DMS 273 treated with DMSO at 0.1 percent for 48 hours (cell line): ENCODE data around the gene ASTN2.

Experiments
- DNase-seq: peaks from one replicate; lab custom pipeline; 2025; lab: John Stamatoyannopoulos, UW

Gene ASTN2

DNA sequence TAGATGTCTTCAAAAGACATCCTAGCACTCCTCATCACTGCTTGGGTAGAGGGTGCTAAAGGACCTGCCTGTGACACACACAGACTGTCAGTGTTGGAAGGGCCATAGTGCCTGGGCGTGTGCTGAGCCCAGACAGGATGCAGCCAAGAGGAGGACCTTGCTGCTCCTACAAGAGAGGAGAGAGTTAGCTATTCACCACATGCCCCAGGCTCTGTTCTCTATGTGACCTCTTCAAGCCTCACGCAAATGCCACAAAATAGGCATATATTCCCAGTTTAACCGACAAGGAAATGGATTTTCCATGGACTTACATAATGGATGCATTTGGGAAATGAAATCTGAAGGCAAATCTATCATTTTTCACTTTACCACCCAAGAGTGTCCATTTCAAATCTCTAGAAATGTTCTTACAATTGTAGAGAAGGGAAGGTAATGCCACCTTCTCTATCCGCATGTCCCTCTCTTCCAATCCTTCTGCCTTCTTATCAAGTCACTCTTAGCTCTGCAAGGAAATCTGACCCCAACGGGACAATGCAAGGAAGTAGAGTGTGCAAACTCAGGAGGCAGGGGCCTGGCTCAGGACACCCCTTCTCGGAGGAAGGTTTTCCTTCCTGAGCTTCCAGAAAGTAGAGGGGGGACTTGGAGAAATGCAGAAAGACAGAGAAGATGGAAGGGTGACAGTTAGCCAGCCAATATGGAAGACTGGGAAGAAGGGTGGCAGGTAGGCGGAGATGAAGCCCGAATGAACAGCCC lies 678.3 kb downstream of the ASTN2 start:
- DNase-seq = no peak

DNA sequence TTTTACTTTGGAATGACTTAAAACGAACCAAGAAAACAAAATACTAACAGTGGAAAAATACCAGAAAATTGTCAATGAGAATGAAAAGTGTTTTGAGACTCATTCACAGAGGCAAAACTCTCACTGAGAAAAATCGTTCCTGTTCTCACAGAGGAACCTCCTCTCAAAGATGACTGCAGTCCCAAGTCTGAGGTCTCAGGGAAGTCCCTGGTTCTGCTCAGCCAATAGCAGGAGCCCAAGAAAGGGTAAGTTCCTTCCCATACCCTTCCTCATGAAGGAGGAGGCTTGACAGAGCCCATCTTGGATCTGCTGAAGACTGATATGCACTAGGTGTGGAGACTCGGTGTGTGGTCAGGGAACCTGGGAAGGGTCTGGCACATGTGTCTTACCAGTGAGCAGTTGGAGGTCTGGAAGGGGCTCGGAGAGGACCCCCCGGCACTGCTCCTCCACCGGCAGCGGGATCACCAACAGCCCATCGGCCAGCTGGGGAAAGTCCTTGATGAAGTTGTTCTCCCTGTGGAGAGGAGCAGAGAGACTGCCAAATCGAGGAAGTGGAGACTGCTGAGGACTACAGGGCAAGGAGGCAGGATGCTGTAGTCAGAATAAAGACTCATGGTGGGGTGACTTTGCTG lies 681.7 kb downstream of the ASTN2 start:
- DNase-seq = no peak

DNA sequence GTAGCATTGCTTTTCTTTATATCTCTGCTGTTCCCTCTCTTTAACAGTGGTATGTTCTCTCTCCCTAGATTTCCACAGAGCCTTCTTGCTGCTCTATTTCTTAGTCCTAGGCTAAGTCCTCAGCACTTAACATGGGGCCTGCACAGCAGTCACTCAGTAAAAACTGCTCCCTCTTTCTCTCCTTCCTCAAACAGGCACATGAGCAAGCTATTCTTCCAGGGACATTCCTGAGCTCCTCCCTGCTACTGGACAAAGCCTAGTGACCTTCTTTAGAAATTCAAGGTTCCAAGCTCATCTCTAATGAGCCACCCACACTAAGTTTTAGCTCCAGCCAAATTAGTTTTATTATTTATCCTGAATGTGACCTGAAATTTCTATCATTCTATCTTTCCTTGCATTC lies 688.3 kb downstream of the ASTN2 start:
- DNase-seq = no peak

DNA sequence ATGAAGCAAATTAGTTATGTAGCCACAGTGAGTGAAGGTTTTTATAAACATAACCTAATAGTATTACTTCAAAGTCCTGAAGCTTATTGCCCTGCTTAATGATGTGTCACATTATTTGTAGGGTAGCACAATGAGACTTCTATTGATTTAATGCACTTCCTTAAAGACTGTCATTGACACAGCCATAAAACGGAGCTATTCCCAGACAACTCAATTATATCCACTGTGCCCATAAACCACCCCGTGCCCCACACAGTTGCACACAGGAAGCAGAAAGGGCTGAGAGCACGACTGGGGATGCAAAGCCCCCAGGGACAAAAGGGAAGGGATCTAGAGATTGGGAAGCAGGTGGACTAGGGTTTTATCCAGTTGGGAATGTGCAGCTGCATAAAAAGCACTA lies 690.7 kb downstream of the ASTN2 start:
- no peak for DNase-seq

DNA sequence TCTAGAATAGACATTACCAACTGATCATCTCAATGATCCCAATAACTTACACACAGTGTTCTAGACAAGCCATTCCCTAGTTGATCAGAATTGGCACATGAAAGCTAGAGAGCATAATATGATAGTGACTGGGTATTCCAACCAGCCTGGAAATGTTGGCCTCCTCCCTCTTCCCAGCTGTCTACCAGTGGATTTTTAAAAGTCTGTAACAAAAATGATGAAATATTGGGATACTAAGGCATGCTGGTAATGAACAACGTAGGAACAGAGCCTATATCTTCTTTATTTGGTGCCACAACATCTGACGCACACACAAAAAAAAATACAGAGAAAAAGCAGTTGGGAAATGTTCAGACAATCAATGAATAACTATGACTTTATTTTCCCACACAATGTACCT lies 692.9 kb downstream of the ASTN2 start:
- DNase-seq = no peak

DNA sequence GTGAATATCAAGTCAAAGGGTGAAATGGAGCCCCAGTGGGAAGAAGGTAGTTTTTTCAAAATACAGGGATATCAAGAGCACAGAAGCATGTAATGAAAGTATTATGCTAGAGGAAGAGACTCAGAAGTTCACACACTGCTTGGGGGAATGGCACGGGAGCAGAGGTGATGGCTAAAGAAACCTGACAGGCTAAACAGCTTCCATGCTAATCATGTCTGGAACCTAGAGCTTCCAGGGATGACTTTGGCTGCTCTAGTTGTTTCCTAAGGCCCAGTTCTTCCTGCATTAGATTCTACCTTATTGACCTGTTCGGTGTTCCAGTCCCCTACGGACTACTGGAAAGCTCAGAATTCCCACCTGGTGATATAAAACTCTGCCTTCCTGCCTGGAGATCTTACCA lies 693.4 kb downstream of the ASTN2 start:
- DNase-seq = no peak

DNA sequence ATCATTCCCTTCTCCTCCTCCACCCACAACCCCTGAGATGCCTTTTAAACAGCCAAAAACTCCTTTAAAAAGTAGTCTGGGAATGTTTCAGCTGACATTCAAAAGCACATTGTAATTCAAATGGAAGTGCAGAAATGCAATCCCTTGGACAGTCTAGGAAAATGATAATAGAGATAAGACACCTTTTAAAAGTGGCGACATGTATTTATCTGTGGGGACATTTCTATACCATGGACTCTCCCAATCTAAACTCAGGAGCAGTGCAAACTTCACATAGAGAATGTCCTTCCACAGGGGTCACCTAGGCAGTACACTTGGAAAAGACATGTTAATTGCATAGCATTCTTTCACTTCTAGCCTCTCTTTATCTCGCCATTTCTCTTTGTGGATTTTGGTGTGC lies 694.7 kb downstream of the ASTN2 start:
- no peak for DNase-seq

DNA sequence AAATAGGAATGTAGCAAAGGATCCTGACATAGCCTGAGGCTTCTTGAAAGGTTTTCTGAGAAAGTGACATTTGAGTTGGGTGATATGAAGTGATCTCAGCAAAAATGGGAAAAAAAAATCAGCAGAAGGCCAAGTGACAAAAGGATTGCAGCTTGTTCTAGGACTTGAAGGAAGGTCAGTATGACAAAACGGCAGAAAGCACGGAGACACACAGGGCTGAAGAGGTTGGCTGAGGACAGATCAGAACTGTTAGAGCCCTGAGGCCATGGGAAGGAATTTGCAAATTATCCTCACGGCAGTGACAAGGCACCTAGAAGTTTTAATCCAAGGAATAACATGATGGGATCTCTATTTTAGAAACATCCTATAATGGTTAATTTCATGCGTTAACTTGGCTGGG lies 696.7 kb downstream of the ASTN2 start:
- no peak for DNase-seq

DNA sequence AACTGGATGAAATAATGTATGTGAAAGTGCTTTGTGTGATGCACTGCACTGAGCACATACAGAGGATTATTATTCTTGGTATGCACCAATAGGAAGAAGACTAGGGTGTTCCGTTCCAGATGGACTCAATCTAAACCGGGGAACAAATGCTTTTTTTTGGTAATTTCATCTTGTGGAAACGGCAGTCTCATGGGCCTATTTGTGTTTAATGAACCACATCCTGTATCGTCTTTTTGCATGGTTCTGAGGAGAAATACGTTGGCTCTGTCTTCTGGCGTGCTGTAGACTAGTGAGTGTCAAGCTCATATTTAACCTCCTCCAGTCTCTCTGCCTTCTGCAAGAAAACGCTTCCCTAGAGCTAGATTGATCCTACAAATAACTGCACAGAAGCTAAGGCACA lies 697.7 kb downstream of the ASTN2 start:
- no peak for DNase-seq

DNA sequence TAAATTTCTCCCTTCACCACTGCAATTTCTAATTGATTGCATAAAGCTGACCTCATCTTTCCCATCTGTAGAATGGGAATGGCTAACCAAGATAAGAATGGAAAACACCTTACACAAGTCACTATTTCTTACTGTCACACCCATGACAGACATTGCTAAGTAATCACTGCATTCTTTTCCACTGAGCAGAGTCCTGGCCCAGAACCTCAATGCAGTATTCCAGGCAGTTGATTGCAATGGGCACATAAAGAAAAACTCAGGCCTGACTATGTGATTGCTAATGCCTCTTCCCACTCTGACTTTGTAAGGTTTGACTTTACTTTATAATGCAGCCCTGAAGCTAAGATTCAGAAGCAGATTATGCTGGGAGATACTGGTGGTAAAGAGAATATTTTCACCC lies 698.4 kb downstream of the ASTN2 start:
- DNase-seq = no peak

DNA sequence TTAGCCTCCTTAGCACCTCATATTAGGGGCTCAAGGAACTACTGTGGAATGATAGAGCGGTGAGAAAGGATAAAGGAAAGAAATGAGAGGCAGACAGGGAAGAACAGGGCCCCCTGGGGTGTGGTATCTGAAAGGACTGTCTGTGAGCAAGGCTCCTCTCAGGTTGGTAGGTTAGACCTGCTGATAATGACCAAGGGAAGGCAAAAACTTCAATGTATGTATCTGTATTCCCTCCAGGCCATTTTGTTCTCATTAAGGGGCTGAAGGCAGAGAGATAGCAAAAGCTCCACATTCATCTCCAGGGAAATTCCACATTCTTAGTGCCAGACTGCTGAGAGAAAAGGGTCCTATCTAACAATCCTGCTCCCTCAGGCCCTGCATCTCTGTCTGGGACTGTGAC lies 699.1 kb downstream of the ASTN2 start:
- no peak for DNase-seq

DNA sequence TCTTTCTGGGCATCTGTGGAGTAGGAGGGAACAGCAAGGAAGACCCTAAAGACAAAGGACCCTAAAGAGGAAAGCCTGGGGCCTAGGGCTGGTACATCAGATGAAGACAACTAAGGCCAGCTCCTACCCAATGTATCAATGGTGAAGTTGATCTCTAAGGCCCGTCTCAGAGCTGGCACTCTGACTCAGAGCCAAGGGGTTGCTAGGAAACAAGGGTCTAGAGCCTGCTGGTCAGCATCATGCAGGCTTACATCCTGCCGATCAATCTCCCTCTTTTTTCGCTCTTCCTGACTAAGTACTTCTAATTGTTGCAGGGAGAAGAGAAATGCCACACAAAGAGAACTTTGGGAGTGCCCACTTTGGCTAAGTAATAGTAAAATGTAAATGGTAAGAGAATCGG lies 701.6 kb downstream of the ASTN2 start:
- no peak for DNase-seq

DNA sequence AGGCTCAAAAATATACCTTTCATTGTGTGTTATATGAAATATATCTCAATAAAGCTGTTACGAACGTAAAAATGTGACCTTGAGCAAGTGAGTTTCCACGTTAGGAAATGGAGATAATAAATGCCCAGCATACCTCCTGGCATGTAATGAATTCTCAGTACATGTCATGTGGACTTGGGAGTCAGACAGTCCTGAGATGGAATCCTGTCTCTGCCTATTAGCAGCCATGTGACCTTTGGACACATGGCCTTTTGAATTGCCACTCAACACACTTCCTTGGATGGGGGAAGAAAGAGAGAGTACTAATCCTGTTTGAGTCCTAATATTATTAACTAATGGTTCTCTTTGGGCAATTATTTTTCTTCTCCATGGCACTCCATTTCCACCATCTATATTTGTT lies 702.1 kb downstream of the ASTN2 start:
- DNase-seq = no peak

DNA sequence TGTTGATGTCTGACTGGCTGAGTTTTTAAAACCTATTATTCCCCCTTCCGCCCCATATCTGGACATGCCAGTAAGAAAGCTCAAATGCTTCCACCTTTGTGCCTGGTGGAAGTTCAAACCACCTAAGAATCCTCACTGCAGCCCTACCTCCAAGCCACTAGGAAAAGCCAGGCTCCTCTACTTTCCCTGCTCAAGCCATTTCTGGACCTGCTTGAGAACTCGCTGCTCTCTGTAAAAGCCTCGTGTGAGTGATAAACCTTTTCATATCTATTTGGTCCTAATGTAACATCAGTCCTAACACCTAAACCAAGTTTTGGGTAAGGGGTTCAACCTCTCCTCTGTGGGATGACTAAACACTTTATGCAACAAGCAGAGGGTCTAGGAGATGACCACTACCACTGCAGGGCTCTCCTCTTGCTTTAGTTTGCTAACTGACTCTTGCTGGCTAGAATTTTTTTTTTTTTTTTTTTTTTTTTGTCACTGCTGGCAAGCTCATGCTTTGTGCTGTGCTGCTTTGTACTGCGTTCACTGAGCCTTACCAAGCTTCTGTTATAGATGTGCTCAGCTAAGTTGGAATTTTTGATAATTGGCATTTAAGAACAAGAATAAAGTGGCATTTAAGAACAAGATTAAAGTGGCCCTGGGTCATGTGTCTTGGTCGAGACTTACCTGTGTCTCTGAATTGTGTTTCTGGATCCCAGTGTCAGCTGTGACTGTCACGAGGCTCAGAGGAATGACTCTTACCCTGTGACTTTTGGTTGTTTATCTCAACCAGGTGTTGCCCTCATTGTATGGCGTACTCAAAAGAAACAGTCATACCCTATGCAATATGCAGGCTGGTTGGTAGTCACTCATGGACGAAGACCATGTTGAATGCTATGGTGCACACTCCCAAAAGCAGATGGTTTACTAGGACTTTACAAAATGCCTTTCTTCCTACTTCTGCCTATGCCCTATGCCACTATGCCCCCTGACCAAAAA lies 708.3 kb downstream of the ASTN2 start:
- no peak for DNase-seq

DNA sequence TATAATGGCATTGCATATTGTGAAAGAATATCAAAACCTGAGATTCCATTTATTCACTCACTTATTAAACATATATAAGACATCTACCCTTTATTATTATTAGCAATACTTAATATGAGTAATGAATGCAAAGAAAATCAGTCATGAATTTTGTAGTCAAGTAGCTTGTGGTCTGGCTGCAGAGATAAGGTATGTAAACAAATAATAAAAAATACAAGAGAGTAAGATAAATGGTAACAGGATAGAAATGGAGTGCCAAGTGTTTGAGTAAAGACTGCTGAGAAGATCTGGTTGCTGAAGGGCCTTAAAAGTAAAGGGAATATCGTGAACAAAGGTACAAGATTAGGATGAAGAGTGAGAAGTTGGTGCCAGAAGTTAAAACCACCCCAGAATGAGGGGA lies 709.3 kb downstream of the ASTN2 start:
- no peak for DNase-seq

DNA sequence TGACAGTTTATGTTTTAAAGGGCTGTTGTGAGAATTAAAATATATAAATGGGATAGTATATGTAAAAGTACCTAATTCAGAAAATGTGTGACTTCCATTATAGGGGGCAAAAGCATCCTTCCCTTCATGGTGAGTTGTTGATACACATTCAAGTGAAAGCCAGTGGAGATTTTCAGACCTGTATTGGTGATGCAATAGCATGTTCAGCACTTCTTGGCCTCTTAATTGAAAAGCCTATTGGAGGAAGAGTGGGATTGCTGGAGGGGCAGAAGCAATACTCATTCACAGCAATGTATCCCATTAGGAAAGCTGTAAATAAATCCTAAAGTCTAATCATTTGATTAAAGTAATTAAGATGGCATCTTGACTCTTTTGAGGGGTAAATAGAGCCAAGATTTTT lies 710.4 kb downstream of the ASTN2 start:
- no peak for DNase-seq

DNA sequence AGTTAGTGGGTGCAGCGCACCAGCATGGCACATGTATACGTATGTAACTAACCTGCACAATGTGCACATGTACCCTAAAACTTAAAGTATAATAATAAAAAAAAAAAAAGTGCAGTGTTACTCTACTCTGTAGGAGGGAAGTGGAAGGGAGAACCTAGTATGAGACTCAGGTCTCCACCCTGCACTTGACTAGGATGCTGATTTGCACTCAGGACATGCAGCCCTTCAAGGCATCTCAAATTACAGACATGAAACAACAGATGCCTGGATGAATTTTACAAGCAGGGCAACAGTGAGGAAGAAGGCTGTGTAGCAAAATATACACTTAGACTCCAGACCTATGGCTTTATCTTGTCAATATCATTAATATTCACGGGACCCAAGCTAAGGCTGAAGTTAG lies 711.2 kb downstream of the ASTN2 start:
- no peak for DNase-seq

DNA sequence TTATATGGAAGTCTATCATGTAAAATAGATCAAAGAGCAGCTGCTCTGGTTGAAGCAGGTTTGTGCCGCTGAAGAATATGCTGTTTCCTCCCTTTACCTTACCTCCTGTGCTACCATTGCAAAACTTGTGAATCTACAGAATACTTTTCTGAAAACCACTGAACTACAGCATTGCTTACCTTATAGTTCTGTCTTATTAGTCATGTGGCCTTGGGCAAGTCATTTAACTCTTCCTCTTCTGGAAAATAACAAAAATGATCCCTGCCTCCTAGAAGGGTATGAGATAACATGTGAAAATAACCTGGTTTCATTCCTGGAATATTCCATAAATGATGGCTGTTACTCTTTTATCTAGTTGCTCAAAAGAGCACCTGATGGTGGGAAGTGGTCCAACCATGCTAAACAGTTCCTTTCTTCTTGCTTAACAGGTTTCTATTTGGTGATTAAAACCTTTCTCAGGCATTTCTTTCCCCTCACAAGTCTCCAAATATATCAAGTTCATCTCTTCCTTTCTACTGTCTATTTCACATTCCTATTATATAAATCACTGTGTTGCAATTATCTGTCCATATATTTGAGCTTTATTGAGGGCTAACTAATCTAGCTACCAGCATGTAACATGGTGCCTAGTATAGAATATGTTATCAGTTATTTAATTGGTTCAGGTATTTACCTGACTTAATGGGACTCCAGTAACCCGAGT lies 712.8 kb downstream of the ASTN2 start:
- DNase-seq = no peak

DNA sequence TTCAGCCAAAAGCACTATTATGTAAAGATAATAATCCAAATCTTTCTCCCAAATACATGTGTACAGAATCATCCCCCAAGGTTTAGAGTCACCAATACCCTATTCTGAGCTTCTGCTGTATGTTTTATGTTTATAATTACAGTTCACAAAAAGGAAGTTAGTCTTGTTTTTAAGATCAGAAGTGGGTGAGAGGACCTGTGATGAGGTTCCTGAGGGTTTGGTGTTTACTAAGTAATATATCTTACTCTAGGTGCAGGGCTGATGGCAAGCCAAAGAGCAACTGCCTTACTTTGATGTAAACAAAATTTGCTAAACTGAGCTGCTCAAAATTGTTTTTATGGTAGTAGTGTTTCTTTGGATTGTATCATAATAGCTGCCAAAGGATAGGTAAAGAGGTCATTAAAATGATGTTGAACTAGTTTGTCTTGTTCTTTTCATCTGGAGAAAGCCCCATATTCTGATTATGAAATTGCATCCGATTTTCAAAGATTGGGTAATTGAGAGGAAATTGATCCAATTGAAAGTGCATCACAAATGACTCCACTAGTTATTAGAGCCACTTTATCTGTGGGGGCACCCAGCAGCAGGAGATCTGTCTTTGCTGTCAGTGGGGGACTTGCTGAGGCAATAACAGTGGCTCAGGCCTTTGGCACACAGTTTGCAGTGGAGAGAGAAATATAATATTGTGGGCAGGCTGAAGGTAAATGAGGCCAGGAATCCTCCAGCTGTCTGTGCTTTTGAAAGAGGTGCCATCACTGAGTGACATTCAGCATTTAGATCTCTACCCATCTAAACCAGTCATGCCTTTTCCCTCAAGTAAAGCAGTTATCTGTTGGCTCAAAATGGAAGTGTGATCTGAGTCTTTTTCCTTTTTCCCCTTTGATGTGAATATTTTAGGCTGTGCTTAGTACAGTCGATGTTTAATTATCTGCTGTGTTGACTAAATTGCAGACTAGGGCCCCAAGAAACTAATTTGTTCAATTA lies 713.7 kb downstream of the ASTN2 start:
- no peak for DNase-seq

DNA sequence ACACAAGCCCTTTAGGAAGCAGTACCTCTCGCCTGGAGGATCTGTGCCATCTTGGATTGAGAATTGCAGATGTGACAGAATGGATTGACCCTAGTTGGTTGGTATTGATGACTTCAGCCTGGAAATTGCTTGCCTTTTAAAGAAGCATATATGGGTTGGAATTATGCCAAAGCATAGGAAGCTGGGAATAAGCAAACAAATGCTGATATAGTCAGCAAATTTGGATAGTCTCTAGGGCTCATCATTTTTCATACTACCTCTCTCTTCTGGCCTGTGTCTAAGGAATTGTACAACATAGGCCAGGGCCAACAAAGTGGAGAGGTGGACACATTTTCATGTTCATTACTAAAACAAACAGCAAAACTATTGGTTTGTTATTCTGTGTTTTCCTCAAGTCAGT lies 714.6 kb downstream of the ASTN2 start:
- no peak for DNase-seq

DNA sequence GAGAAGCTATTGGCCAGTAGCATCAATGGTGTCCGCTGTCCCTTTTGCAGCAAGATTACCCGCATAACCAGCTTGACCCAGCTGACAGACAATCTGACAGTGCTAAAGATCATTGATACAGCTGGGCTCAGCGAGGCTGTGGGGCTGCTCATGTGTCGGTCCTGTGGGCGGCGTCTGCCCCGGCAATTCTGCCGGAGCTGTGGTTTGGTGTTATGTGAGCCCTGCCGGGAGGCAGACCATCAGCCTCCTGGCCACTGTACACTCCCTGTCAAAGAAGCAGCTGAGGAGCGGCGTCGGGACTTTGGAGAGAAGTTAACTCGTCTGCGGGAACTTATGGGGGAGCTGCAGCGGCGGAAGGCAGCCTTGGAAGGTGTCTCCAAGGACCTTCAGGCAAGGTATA lies 717.0 kb downstream of the ASTN2 start:
- no peak for DNase-seq
